ENCODE data around the gene TPM1.

GRCh38 chr15:62994975-62995681, 47.4 kb upstream of the TPM1 start:
- no peak for TF ChIP-seq CTCF (IDR thresholded peaks at IDR 0.05; ENCODE audit: low read depth, low read length, missing input control)
- no peak for TF ChIP-seq RAD21 (IDR thresholded peaks at IDR 0.05)
- no peak for TF ChIP-seq ZBTB33 (IDR thresholded peaks at IDR 0.05)
- no peak for TF ChIP-seq REST (IDR thresholded peaks at IDR 0.05)
- peak in 1 of 2 donors; percentile 12 for TF ChIP-seq JUND (IDR thresholded peaks at IDR 0.05)
- TF ChIP-seq RXRA (IDR thresholded peaks at IDR 0.05), result no peak
- no peak for TF ChIP-seq ATF3 (IDR thresholded peaks at IDR 0.05)
- no peak for TF ChIP-seq EGR1 (IDR thresholded peaks at IDR 0.05; ENCODE audit: low read depth in 2 of 2)
- no peak for TF ChIP-seq MAX (IDR thresholded peaks at IDR 0.05)
- no peak for TF ChIP-seq HNF4G (IDR thresholded peaks at IDR 0.05)

All from liver (tissue), 3 donors.